GM10266 (cell line): ENCODE data around the gene COL11A2.

ENCODE experiments used
- DNase-seq: peaks from one replicate; pipeline ENCODE4 v3.0.0; 2012; ENCODE audit errors: extremely low spot score
- CTCF ChIP-seq: IDR thresholded peaks from 2 replicates; pipeline ENCODE4 v1.5.1; 2012; ENCODE audit warnings: mild to moderate bottlenecking, low read depth; ENCODE audit not compliant: control insufficient read depth, insufficient read depth; ENCODE audit errors: missing control alignments

The COL11A2 gene

GRCh38 chr6:33164665-33165373 is 27.4 kb downstream of the COL11A2 start:
- TF ChIP-seq CTCF = no peak
- no peak for DNase-seq

GRCh38 chr6:33164176-33164575 is 28.1 kb downstream of the COL11A2 start:
- DNase-seq = no peak
- no peak for TF ChIP-seq CTCF

- no peak for TF ChIP-seq CTCF
- no peak for DNase-seq
Observed at GRCh38 chr6:33163540-33163939, 28.7 kb downstream of the COL11A2 start.

- DNase-seq = peak; percentile 84
- peak; percentile 93 for TF ChIP-seq CTCF
Observed at GRCh38 chr6:33161354-33162331, 30.6 kb downstream of the COL11A2 start.

- peak; percentile 18 for TF ChIP-seq CTCF
Observed at GRCh38 chr6:33160728-33161344, 31.4 kb downstream of the COL11A2 start.

GRCh38 chr6:33160096-33160495 is 32.2 kb downstream of the COL11A2 start:
- no peak for DNase-seq

More at GRCh38 chr6:33160728-33161344, 31.4 kb downstream of the COL11A2 start:
- no peak for DNase-seq

More at GRCh38 chr6:33160096-33160495, 32.2 kb downstream of the COL11A2 start:
- TF ChIP-seq CTCF = no peak
